Thyroid gland (tissue), 4 donors: ENCODE data around the gene SYMPK.

Experiments used
- POLR2A ChIP-seq, 2 donors: fragments of 450-650 bp; IDR thresholded peaks; one replicate each; pipeline ENCODE4 v1.6.1; 2017; ENCODE audit warnings: antibody characterized with exemption in 2 of 2, mild to moderate bottlenecking in 2 of 2, moderate library complexity in 1 of 2
- TF ChIP-seq, protein P1 (sequence below), 6 experiments: fragments of 200-600 bp in 3 of 6; fragments of 450-650 bp in 3 of 6; sonication (generic) in 3 of 6; IDR thresholded peaks; one replicate each; pipeline ENCODE4 v1.5.1; 2016 to 2019; ENCODE audit warnings: antibody characterized with exemption in 6 of 6, mild to moderate bottlenecking in 2 of 6, inconsistent platforms in 1 of 6, moderate library complexity in 1 of 6

DNA sequence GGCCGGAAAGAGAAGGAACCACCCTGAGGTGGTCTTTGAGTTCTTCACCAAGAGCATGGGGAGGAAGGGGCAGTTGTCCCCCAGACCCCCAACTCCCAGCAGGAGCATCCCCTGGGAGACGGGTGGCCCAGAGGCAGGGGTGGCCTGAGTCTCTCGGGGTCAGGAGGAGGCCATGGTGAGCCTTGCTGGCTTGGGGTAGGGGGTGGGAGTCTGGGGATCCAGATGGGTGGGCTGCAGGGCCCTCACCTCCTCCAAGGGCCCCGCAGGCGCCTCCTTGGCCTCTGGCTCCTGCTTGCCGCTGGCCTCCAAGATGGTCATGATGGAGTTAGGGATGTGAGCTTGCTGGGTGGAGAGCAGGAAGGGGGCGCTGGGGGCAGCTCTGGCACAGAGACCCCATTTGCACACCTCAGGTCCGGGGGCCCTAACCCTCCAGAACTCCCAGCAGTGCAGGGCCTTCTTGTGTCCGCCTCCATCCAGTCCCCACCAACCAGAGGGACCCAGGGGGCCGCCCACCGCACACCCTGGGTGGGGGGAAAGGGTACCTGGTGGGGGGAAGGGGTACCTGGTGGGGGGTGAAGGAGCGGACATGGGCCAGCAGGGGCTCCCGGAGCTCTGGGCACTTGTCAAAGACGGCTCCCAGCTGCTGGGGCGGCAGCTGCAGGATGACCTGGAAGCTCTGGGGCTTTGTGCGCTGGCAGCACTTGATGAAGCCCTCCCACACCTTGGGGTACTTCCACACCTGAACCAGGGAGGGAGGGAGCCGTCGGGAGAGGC, 46.5 kb downstream of the SYMPK start:
- TF ChIP-seq, protein P1, sequence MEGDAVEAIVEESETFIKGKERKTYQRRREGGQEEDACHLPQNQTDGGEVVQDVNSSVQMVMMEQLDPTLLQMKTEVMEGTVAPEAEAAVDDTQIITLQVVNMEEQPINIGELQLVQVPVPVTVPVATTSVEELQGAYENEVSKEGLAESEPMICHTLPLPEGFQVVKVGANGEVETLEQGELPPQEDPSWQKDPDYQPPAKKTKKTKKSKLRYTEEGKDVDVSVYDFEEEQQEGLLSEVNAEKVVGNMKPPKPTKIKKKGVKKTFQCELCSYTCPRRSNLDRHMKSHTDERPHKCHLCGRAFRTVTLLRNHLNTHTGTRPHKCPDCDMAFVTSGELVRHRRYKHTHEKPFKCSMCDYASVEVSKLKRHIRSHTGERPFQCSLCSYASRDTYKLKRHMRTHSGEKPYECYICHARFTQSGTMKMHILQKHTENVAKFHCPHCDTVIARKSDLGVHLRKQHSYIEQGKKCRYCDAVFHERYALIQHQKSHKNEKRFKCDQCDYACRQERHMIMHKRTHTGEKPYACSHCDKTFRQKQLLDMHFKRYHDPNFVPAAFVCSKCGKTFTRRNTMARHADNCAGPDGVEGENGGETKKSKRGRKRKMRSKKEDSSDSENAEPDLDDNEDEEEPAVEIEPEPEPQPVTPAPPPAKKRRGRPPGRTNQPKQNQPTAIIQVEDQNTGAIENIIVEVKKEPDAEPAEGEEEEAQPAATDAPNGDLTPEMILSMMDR (IDR thresholded peaks at IDR 0.05): no peak
- no peak for TF ChIP-seq POLR2A (IDR thresholded peaks at IDR 0.05)
